GM12878 (cell line): ENCODE data around the gene CLDN24. TPM values are rescaled to one million over a fixed set of nuclear protein-coding genes. Genes with fewer than 3 reads are reported as not detected.

Source experiments
- ATAC-seq: fragments of 200-7000 bp; cut with Tn5 transposase; 3 replicates; pipeline ENCODE4 v1.9.1; 2020; ENCODE audit warnings: mild to moderate bottlenecking, moderate library complexity
- BruUV-seq: library from RNA; stranded (reverse); fragments of 400-500 nt; replicated peaks from 2 replicates; lab custom pipeline; 2021; lab: Mats Ljungman, UMichigan
- CTCF ChIA-PET: fragments of 300-600 bp; sonication (Branson Sonifier 250); formaldehyde crosslinking; extraction: SDS; loops from one replicate; lab custom pipeline; 2021; ENCODE audit warnings: inconsistent platforms; lab: Yijun Ruan, JAX
- POLR2A ChIA-PET: fragments of 350-600 bp; formaldehyde crosslinking; extraction: SDS; loops from one replicate; lab custom pipeline; 2021; ENCODE audit warnings: inconsistent platforms; lab: Charles Lee
- RAD21 ChIA-PET: fragments of 300-600 bp; sonication (Branson Sonifier 250); formaldehyde crosslinking; loops from one replicate; lab custom pipeline; 2023; ENCODE audit warnings: antibody characterized with exemption; ENCODE audit not compliant: unreplicated experiment; lab: Charles Lee
- SMC1A ChIA-PET: fragments of 300-600 bp; sonication (Branson Sonifier 250); formaldehyde crosslinking; loops from one replicate; lab custom pipeline; 2023; ENCODE audit not compliant: unreplicated experiment, uncharacterized antibody; lab: Charles Lee
- DNase-seq: peaks from one replicate; pipeline ENCODE4 v3.0.0-alpha.2; 2011; ENCODE audit warnings: low read depth, low spot score
- FAIRE-seq: peaks from 3 replicates; lab custom pipeline; 2011; peaks lifted over from hg19 to GRCh38; lab: Jason Lieb, UNC
- H2AFZ ChIP-seq: 2 replicates; pipeline ENCODE4 v1.6.0; 2011; ENCODE audit warnings: low read depth, low read length, control low read depth; ENCODE audit not compliant: control insufficient read depth
- H3K27ac ChIP-seq: 2 replicates; pipeline ENCODE4 v1.5.1; 2011; ENCODE audit warnings: control low read depth; ENCODE audit not compliant: control insufficient read depth, insufficient read depth
- H3K27me3 ChIP-seq, 2 experiments: replicated peaks in 1 of 2; 2 replicates each; pipeline versions ENCODE4 v1.6.0 to v1.6.1; 2011; ENCODE audit warnings: low read length in 1 of 2; ENCODE audit not compliant: control insufficient read depth in 2 of 2, insufficient read depth in 2 of 2
- H3K36me3 ChIP-seq, 2 experiments: 2 replicates each; pipeline ENCODE4 v1.5.1; 2011; ENCODE audit warnings: low read length in 1 of 2; ENCODE audit not compliant: control insufficient read depth in 2 of 2, insufficient read depth in 2 of 2
- H3K4me1 ChIP-seq: 2 replicates; pipeline ENCODE4 v1.6.1; 2011; ENCODE audit warnings: mild to moderate bottlenecking, low read length, moderate library complexity, mixed read lengths; ENCODE audit not compliant: control insufficient read depth, insufficient read depth
- H3K4me2 ChIP-seq: 2 replicates; pipeline ENCODE4 v1.6.0; 2011; ENCODE audit warnings: control low read depth; ENCODE audit not compliant: control insufficient read depth, insufficient read depth
- H3K4me3 ChIP-seq: fragments of 200-600 bp; sonication (generic); 2 replicates; pipeline ENCODE4 v1.5.1; 2016
- H3K79me2 ChIP-seq: 2 replicates; pipeline ENCODE4 v1.6.0; 2011; ENCODE audit warnings: low read length; ENCODE audit not compliant: control insufficient read depth, insufficient read depth
- H3K9ac ChIP-seq: 2 replicates; pipeline ENCODE4 v1.8.0; 2011; ENCODE audit warnings: low read length, control low read depth, mixed read lengths; ENCODE audit not compliant: control insufficient read depth, insufficient read depth
- H3K9me3 ChIP-seq: replicated peaks from 3 replicates; pipeline ENCODE4 v1.5.1; 2011; ENCODE audit warnings: mild to moderate bottlenecking, low read length; ENCODE audit not compliant: control insufficient read depth, insufficient read depth
- H4K20me1 ChIP-seq: 2 replicates; pipeline ENCODE4 v1.6.0; 2011; ENCODE audit not compliant: control insufficient read depth, insufficient read depth
- ASH2L ChIP-seq: fragments of 300-600, 200-600 bp; sonication (generic); IDR thresholded peaks from 2 replicates; pipeline ENCODE4 v1.6.1; 2017; ENCODE audit warnings: low read depth, mild to moderate bottlenecking, borderline replicate concordance
- CHD4 ChIP-seq: fragments of 200-600 bp; sonication (generic); IDR thresholded peaks from 2 replicates; pipeline ENCODE4 v1.6.1; 2016; ENCODE audit warnings: mild to moderate bottlenecking
- ETV6 ChIP-seq, 2 experiments: fragments of 450-650 bp in 1 of 2; IDR thresholded peaks in 1 of 2; conservative IDR thresholded peaks in 1 of 2; 2 replicates each; pipeline ENCODE4 v1.6.1; 2014; ENCODE audit warnings: antibody characterized with exemption in 1 of 2, borderline replicate concordance in 1 of 2, low read depth in 1 of 2, mild to moderate bottlenecking in 1 of 2, moderate library complexity in 1 of 2
- HDAC2 ChIP-seq: fragments of 200-600 bp; sonication (generic); IDR thresholded peaks from 2 replicates; pipeline ENCODE4 v1.6.1; 2017
- JUND ChIP-seq: IDR thresholded peaks from 2 replicates; pipeline ENCODE4 v1.6.1; 2012; ENCODE audit warnings: low read depth, mild to moderate bottlenecking, low read length, improper control_type of control experiment, moderate library complexity
- MEF2B ChIP-seq: fragments of 450-650 bp; IDR thresholded peaks from 2 replicates; pipeline ENCODE4 v1.6.1; 2018; ENCODE audit warnings: mild to moderate bottlenecking, moderate library complexity; ENCODE audit not compliant: partially characterized antibody, poor library complexity, severe bottlenecking
- NFXL1 ChIP-seq: fragments of 450-650 bp; IDR thresholded peaks from 2 replicates; pipeline ENCODE4 v1.6.1; 2017; ENCODE audit warnings: antibody characterized with exemption, mild to moderate bottlenecking, borderline replicate concordance
- NFYB ChIP-seq: IDR thresholded peaks from 2 replicates; pipeline ENCODE4 v1.6.1; 2011; ENCODE audit warnings: low read depth, mild to moderate bottlenecking, low read length, improper control_type of control experiment, moderate library complexity; ENCODE audit not compliant: insufficient read depth
- RCOR1 ChIP-seq: conservative IDR thresholded peaks from 2 replicates; pipeline ENCODE4 v1.6.1; 2012; ENCODE audit warnings: low read depth, low read length, improper control_type of control experiment
- SIX5 ChIP-seq: IDR thresholded peaks from 2 replicates; pipeline ENCODE4 v1.6.1; 2011; ENCODE audit warnings: mild to moderate bottlenecking, low read depth, low read length, moderate library complexity; ENCODE audit not compliant: severe bottlenecking
- STAT1 ChIP-seq: fragments of 450-650 bp; conservative IDR thresholded peaks from 2 replicates; pipeline ENCODE4 v1.6.1; 2014; ENCODE audit warnings: antibody characterized with exemption, mild to moderate bottlenecking
- TCF7 ChIP-seq: IDR thresholded peaks from 2 replicates; pipeline ENCODE4 v1.6.1; 2014; ENCODE audit warnings: antibody characterized with exemption, borderline replicate concordance
- YY1 ChIP-seq: IDR thresholded peaks from 2 replicates; pipeline ENCODE4 v1.6.1; 2011; ENCODE audit warnings: low read depth, mild to moderate bottlenecking, low read length
- ZBTB4 ChIP-seq: fragments of 450-650 bp; formaldehyde crosslinking; IDR thresholded peaks from 2 replicates; pipeline ENCODE4 v1.4.0; 2022; ENCODE audit warnings: mild to moderate bottlenecking, moderate library complexity
- ZNF622 ChIP-seq: fragments of 450-650 bp; IDR thresholded peaks from 2 replicates; pipeline ENCODE4 v1.6.1; 2017; ENCODE audit warnings: mild to moderate bottlenecking, inconsistent platforms
- WGBS: methylation state at CpG from one replicate; pipeline ENCODE4 v1.1.6; 2016; ENCODE audit warnings: low lambda C conversion rate; ENCODE audit not compliant: insufficient replicate concordance, insufficient coverage; ENCODE audit errors: missing lambda C conversion rate; 5-methylcytosine and 5-hydroxymethylcytosine counted together
- in situ Hi-C: fragments of 300-500 bp; cut with MboI; formaldehyde crosslinking; loops from 9 replicates; pipeline ENCODE4 v1.14.3; 2018; ENCODE audit warnings: mixed read lengths
- intact Hi-C: fragments of 100-400 bp; cut with micrococcal nuclease; formaldehyde crosslinking; loops from one replicate; pipeline ENCODE4 v1.14.2; 2022; ENCODE audit not compliant: unreplicated experiment
- polyA plus RNA-seq, 11 experiments: library from polyadenylated mRNA; depleted of rRNA in 4 of 11; unstranded in 6 of 11; stranded (reverse) in 5 of 11; fragments of >200 nt; fragmentation: Nextera tagmentation in 4 of 11; fragmentation: Illumina TruSeq in 1 of 11; extraction: Ambion mirVana in 4 of 11; extraction: Trizol in 1 of 11; gene quantifications; 1 replicate in 1 of 11; 2 replicates in 10 of 11; pipeline versions ENCODE4 v1.2.1 to v1.2.3, GENCODE V29; 2011 to 2016; ENCODE audit warnings: inconsistent platforms in 2 of 11, missing spikeins in 2 of 11, low read depth in 1 of 11
- total RNA-seq, 4 experiments: library from RNA; depleted of rRNA in 3 of 4; stranded (reverse); fragments of >200 nt in 3 of 4; fragmentation: Illumina TruSeq in 1 of 4; extraction: Trizol in 1 of 4; gene quantifications; 2 replicates each; pipeline versions ENCODE4 v1.2.1 to v1.2.3, GENCODE V29; 2013 to 2021
- TF ChIP-seq, protein P1 (sequence below): IDR thresholded peaks from 2 replicates; pipeline ENCODE4 v1.6.1; 2012; ENCODE audit warnings: improper control_type of control experiment, low read depth, low read length; ENCODE audit not compliant: insufficient replicate concordance

Gene CLDN24
- total and polyA plus RNA-seq, 10 of the 15 experiments (the other 5 are each of a cell fraction or from before 2014, with no cell fraction given): not detected

DNA sequence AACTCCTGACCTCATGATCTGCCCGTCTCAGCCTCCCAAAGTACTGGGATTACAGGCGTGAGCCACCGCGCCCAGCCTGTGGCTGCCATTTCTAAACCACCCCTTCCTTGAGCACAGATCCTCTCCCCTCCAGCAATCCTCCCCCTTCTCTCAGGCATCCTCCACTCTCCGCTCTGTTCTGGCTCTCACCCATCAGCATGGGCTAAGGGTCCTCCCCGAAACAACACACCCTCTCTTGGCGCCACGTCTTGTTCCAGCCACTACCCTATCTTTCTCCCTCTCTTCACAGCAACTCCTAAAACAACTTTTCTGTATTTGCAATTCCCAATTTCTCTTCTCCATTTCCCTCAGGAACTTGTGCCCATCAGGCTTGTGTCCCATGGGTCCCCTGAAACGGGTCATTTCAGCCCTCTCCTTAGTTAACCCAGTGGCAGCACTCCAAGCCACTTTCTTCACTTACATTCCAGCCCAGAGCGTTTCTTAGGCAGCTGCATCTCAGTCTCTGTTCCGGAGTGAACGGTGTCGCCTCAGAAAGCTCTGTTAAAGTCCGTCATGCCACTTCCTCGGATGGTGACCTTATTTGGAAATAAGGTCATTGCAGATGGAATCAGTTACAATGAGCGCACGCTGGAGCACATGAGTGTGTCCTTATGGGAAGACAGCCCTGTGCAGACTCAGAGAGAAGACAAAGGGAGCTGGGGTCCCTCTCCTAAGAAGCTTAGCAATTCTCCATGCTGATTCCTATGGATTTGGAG lies 28.3 kb upstream of the CLDN24 start:
- RAD21 ChIA-PET: no interaction called here
- TF ChIP-seq SIX5: no peak
- TF ChIP-seq HDAC2: no peak
- TF ChIP-seq ZBTB4 (CRISPR knock-in tag): no peak
- TF ChIP-seq MEF2B: no peak
- TF ChIP-seq TCF7: no peak
- no peak for TF ChIP-seq ASH2L
- no peak for TF ChIP-seq STAT1
- TF ChIP-seq RCOR1: no peak
- TF ChIP-seq YY1: no peak
- TF ChIP-seq NFXL1: no peak
- no peak for TF ChIP-seq ZNF622
- TF ChIP-seq NFYB: no peak
- no peak for TF ChIP-seq ETV6 (conservative IDR thresholded peaks at IDR 0.05 in 1 of 2, IDR thresholded peaks at IDR 0.05 in 1 of 2; ENCODE audit: borderline replicate concordance in 1 of 2, low read depth in 1 of 2)
- TF ChIP-seq, protein P1, sequence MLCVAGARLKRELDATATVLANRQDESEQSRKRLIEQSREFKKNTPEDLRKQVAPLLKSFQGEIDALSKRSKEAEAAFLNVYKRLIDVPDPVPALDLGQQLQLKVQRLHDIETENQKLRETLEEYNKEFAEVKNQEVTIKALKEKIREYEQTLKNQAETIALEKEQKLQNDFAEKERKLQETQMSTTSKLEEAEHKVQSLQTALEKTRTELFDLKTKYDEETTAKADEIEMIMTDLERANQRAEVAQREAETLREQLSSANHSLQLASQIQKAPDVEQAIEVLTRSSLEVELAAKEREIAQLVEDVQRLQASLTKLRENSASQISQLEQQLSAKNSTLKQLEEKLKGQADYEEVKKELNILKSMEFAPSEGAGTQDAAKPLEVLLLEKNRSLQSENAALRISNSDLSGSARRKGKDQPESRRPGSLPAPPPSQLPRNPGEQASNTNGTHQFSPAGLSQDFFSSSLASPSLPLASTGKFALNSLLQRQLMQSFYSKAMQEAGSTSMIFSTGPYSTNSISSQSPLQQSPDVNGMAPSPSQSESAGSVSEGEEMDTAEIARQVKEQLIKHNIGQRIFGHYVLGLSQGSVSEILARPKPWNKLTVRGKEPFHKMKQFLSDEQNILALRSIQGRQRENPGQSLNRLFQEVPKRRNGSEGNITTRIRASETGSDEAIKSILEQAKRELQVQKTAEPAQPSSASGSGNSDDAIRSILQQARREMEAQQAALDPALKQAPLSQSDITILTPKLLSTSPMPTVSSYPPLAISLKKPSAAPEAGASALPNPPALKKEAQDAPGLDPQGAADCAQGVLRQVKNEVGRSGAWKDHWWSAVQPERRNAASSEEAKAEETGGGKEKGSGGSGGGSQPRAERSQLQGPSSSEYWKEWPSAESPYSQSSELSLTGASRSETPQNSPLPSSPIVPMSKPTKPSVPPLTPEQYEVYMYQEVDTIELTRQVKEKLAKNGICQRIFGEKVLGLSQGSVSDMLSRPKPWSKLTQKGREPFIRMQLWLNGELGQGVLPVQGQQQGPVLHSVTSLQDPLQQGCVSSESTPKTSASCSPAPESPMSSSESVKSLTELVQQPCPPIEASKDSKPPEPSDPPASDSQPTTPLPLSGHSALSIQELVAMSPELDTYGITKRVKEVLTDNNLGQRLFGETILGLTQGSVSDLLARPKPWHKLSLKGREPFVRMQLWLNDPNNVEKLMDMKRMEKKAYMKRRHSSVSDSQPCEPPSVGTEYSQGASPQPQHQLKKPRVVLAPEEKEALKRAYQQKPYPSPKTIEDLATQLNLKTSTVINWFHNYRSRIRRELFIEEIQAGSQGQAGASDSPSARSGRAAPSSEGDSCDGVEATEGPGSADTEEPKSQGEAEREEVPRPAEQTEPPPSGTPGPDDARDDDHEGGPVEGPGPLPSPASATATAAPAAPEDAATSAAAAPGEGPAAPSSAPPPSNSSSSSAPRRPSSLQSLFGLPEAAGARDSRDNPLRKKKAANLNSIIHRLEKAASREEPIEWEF: no peak
- no peak for TF ChIP-seq CHD4
- no peak for TF ChIP-seq JUND

More for the DNA sequence above, 28.3 kb upstream of the CLDN24 start:
- BruUV-seq: no TSS peak
- no peak overlapping the region for H2AFZ ChIP-seq
- ChIA-PET CTCF (interaction anchor here (1.1 kb wide), 1 partner anchor 64 kb away, joined by 4 read pairs; no protein-coding TSS in a partner anchor), POLR2A (interaction anchor here (0.6 kb wide), 1 partner anchor 1409 kb away, joined by 4 read pairs; no protein-coding TSS in a partner anchor), SMC1A (no interaction called here)
- in situ Hi-C loops: no loop called here
- no peaks in the 10 kb centered on the region for H3K36me3 ChIP-seq
- WGBS: 58% methylated on average over 17 of the region's 17 CpGs
- no peaks in the 10 kb centered on the region for H3K9me3 ChIP-seq
- no peaks in the 10 kb centered on the region for H4K20me1 ChIP-seq
- H3K79me2 ChIP-seq: no peaks in the 10 kb centered on the region
- no peaks in the 10 kb centered on the region; a peak in 1 of 4 replicates for H3K27me3 ChIP-seq
- no peaks in the 10 kb centered on the region for H3K4me1 ChIP-seq
- FAIRE-seq: no peak
- ATAC-seq: no peak
- intact Hi-C loops: no loop called here
- H3K9ac ChIP-seq: no peak overlapping the region
- no peak overlapping the region for H3K4me2 ChIP-seq
- no peak overlapping the region for H3K27ac ChIP-seq
- no peak overlapping the region for H3K4me3 ChIP-seq
- DNase-seq: no peak
